Mucosa of rectum (tissue), 2 donors: Measurements from ENCODE around the gene CHST3.
A peak's percentile ranks its signal among the peaks of the same experiment; 100 is the strongest.

Source experiments
- H3K27ac ChIP-seq, 2 donors: one replicate each; pipeline ENCODE4 v1.7.0; 2013; ENCODE audit warnings: inconsistent platforms in 2 of 2, low read depth in 2 of 2, low read length in 2 of 2
- H3K27me3 ChIP-seq, 2 donors: one replicate each; pipeline ENCODE4 v1.7.0; 2013; ENCODE audit warnings: low read length in 2 of 2; ENCODE audit not compliant: control insufficient read depth in 2 of 2, insufficient read depth in 2 of 2
- H3K36me3 ChIP-seq, 2 donors: one replicate each; pipeline ENCODE4 v1.7.0; 2013; ENCODE audit warnings: low read length in 2 of 2; ENCODE audit not compliant: control insufficient read depth in 2 of 2, insufficient read depth in 2 of 2
- H3K4me1 ChIP-seq, 2 donors: one replicate each; pipeline ENCODE4 v1.7.0; 2013; ENCODE audit warnings: low read length in 2 of 2, mild to moderate bottlenecking in 1 of 2; ENCODE audit not compliant: control insufficient read depth in 2 of 2, insufficient read depth in 2 of 2
- H3K4me3 ChIP-seq, 2 donors: one replicate each; pipeline ENCODE4 v1.7.0; 2013; ENCODE audit warnings: low read length in 2 of 2
- H3K9ac ChIP-seq, 2 donors: one replicate each; pipeline ENCODE4 v1.7.0; 2013; ENCODE audit warnings: low read length in 2 of 2, low read depth in 1 of 2, mild to moderate bottlenecking in 1 of 2
- H3K9me3 ChIP-seq, 2 donors: one replicate each; pipeline ENCODE4 v1.7.0; 2013; ENCODE audit warnings: low read length in 2 of 2; ENCODE audit not compliant: control insufficient read depth in 2 of 2
- donor health status: healthy.
- donor health status: Normal muscosa, but diverticular disease.

The CHST3 gene

GRCh38 chr10:72016608-72017300 lies 52.6 kb downstream of the CHST3 start:
- peaks cover 3 to 14% of the 10 kb centered on the region in 2 donors for H3K4me1 ChIP-seq
- H3K36me3 ChIP-seq, result no peaks in the 10 kb centered on the region
- H3K27me3 ChIP-seq, result no peaks in the 10 kb centered on the region
- no peaks in the 10 kb centered on the region for H3K9me3 ChIP-seq
- peak overlapping the region; percentile 46 to 75 for H3K27ac ChIP-seq
- no peak overlapping the region for H3K9ac ChIP-seq
- H3K4me3 ChIP-seq, result no peak overlapping the region

- Histone ChIP-seq H3K4me1 (peaks cover 3 to 14% of the 10 kb centered on the region in 2 donors), H3K27ac (no peak overlapping the region), H3K27me3 (no peaks in the 10 kb centered on the region)
Observed at GRCh38 chr10:72019085-72019876, 55.1 kb downstream of the CHST3 start.

GRCh38 chr10:72020914-72021809 lies 57.0 kb downstream of the CHST3 start:
- H3K9ac ChIP-seq, result no peak overlapping the region

More at GRCh38 chr10:72019085-72019876, 55.1 kb downstream of the CHST3 start:
- Histone ChIP-seq H3K4me3 (no peak overlapping the region), H3K36me3 (no peaks in the 10 kb centered on the region), H3K9ac (no peak overlapping the region), H3K9me3 (no peaks in the 10 kb centered on the region)

GRCh38 chr10:72022228-72022627 lies 58.0 kb downstream of the CHST3 start:
- no peaks in the 10 kb centered on the region for H3K9me3 ChIP-seq
- no peak overlapping the region for H3K4me3 ChIP-seq
- no peak overlapping the region for H3K9ac ChIP-seq
- no peaks in the 10 kb centered on the region for H3K27me3 ChIP-seq
- no peak overlapping the region for H3K27ac ChIP-seq
- no peaks in the 10 kb centered on the region for H3K36me3 ChIP-seq
- peaks cover under 1 to 16% of the 10 kb centered on the region in 2 donors for H3K4me1 ChIP-seq

More at GRCh38 chr10:72020914-72021809, 57.0 kb downstream of the CHST3 start:
- no peak overlapping the region for H3K27ac ChIP-seq
- no peak overlapping the region for H3K4me3 ChIP-seq
- peaks cover 3 to 11% of the 10 kb centered on the region in 2 donors for H3K4me1 ChIP-seq
- H3K27me3 ChIP-seq, result no peaks in the 10 kb centered on the region
- no peaks in the 10 kb centered on the region for H3K9me3 ChIP-seq
- no peaks in the 10 kb centered on the region for H3K36me3 ChIP-seq

GRCh38 chr10:72024596-72024995 lies 60.4 kb downstream of the CHST3 start:
- no peaks in the 10 kb centered on the region for H3K27me3 ChIP-seq
- H3K9me3 ChIP-seq, result no peaks in the 10 kb centered on the region
- H3K36me3 ChIP-seq, result no peaks in the 10 kb centered on the region
- H3K27ac ChIP-seq, result no peak overlapping the region
- no peak overlapping the region for H3K4me3 ChIP-seq
- H3K9ac ChIP-seq, result no peak overlapping the region
- H3K4me1 ChIP-seq, result peaks cover 5 to 32% of the 10 kb centered on the region in 2 donors

GRCh38 chr10:72025400-72025799 lies 61.2 kb downstream of the CHST3 start:
- Histone ChIP-seq H3K36me3 (no peaks in the 10 kb centered on the region), H3K4me3 (no peak overlapping the region), H3K4me1 (peaks cover 7 to 38% of the 10 kb centered on the region in 2 donors)

DNA sequence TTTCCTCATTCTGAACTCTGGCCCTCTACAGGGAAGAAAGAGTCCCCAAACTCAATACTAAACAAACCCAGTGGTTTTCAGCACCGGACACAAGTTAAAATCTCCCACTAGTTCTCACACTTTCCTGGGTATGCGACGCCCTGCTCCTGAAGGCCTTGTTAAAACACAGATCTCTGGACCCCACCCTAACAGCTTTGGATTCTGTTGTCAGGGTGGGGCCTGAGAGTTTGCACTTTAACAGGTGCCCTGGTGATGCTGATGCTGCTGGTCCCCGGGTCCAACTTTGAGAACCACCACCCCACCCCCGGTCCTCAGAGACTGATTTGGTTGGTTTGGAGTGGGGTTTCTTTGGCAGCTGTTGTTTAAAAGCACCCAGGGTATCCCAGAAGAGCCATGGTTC lies 61.6 kb downstream of the CHST3 start:
- peaks cover 9 to 42% of the 10 kb centered on the region in 2 donors for H3K4me1 ChIP-seq
- no peaks in the 10 kb centered on the region for H3K27me3 ChIP-seq
- H3K27ac ChIP-seq, result peak overlapping the region in 1 of 2 donors; percentile 70
- peak overlapping the region in 1 of 2 donors; percentile 14 for H3K9ac ChIP-seq
- no peaks in the 10 kb centered on the region for H3K9me3 ChIP-seq
- no peak overlapping the region for H3K4me3 ChIP-seq
- no peaks in the 10 kb centered on the region for H3K36me3 ChIP-seq

More at GRCh38 chr10:72025400-72025799, 61.2 kb downstream of the CHST3 start:
- H3K9ac ChIP-seq, result peak overlapping the region in 1 of 2 donors; percentile 14
- no peaks in the 10 kb centered on the region for H3K27me3 ChIP-seq
- no peaks in the 10 kb centered on the region for H3K9me3 ChIP-seq
- peak overlapping the region in 1 of 2 donors; percentile 11 for H3K27ac ChIP-seq

DNA sequence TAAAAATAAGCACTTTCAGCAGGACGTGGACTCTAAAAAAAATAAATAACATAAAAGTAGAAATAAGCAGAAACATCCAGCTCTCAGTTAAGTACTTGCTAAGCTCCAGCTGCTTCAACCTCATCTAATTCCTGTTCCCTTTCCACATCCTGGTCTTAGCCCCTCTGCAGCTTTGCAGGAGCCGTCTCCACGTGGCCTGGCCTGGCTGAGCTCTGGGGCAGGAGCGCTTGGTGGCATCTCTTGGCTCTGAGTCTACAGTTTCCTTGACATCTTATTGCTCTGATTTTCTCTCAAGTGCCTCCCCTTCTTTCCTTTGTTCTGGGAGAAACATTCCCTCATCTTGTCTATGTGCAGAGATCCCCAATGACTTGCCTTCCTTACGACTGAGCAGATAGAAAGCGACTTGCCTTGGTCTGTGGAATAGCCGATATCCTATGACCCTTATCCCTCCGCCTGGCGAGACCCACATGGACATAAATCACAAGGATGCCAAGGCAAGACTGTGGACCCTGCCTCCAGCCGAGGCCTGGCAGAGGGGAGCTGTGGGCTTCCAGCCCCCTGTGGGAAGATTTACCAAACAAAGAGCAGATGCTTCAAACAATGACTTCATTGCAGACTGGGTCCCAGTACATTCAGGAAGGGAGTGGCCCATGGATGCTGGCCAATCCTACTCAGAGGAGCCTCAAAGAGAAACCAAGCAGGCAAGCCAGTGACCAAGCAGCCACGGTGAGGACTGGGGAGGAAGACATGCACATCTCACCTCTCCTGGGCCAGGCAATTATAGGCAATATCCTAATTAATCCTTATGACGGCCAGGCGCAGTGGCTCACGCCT lies 62.3 kb downstream of the CHST3 start:
- Histone ChIP-seq H3K9me3 (no peaks in the 10 kb centered on the region), H3K4me1 (peaks cover 9 to 44% of the 10 kb centered on the region in 2 donors), H3K27me3 (no peaks in the 10 kb centered on the region), H3K4me3 (no peak overlapping the region), H3K27ac (peak overlapping the region in 1 of 2 donors; percentile 70), H3K36me3 (no peaks in the 10 kb centered on the region), H3K9ac (peak overlapping the region; percentile 28 to 45)

DNA sequence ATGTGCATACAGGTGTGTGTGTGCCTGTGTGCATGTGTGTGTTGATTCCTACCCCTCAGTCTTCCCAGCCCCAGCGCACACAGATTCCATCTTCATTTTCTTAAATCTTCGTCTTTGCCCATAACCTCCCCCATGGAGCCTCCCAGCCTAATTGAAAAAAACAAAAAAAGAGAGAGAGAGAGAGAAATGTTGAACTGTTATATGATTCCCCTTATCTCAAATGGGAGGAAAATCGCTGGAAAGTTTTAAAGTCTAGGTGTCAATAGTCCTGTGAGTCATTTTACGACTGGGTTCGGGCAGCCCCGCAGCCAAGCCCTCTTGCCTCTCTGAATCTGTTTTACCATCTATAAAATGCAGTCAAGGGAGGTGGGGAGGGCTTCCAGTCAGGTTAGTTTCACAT lies 63.3 kb downstream of the CHST3 start:
- Histone ChIP-seq H3K9ac (no peak overlapping the region), H3K9me3 (no peaks in the 10 kb centered on the region), H3K4me1 (peaks cover 9 to 44% of the 10 kb centered on the region in 2 donors), H3K4me3 (peak overlapping the region; percentile 24 to 31), H3K27me3 (no peaks in the 10 kb centered on the region), H3K36me3 (no peaks in the 10 kb centered on the region), H3K27ac (peak overlapping the region; percentile 69 to 74)
